Activated naive CD4-positive, alpha-beta T cell treated with anti-CD3 and anti-CD28 coated beads, Interleukin-2, amount 50 U/mL, for 24 hours (primary cell): ENCODE data around the gene FKBP10.
A peak's percentile ranks its signal among the peaks of the same experiment; 100 is the strongest.

ENCODE experiments used
- H3K27ac Mint-ChIP-seq: one replicate; pipeline ENCODE4 v1.8.0; 2021; ENCODE audit warnings: mild to moderate bottlenecking, mixed read lengths
- H3K27me3 Mint-ChIP-seq: one replicate; pipeline ENCODE4 v1.8.0; 2021; ENCODE audit warnings: mixed read lengths
- H3K36me3 Mint-ChIP-seq: one replicate; pipeline ENCODE4 v1.8.0; 2021; ENCODE audit warnings: mixed read lengths
- H3K4me1 Mint-ChIP-seq: one replicate; pipeline ENCODE4 v1.8.0; 2021; ENCODE audit warnings: mixed read lengths
- H3K4me3 Mint-ChIP-seq: one replicate; pipeline ENCODE4 v1.8.0; 2021; ENCODE audit warnings: mild to moderate bottlenecking, mixed read lengths
- H3K9me3 Mint-ChIP-seq: one replicate; pipeline ENCODE4 v1.8.0; 2021; ENCODE audit warnings: mixed read lengths

Gene FKBP10, protein sequence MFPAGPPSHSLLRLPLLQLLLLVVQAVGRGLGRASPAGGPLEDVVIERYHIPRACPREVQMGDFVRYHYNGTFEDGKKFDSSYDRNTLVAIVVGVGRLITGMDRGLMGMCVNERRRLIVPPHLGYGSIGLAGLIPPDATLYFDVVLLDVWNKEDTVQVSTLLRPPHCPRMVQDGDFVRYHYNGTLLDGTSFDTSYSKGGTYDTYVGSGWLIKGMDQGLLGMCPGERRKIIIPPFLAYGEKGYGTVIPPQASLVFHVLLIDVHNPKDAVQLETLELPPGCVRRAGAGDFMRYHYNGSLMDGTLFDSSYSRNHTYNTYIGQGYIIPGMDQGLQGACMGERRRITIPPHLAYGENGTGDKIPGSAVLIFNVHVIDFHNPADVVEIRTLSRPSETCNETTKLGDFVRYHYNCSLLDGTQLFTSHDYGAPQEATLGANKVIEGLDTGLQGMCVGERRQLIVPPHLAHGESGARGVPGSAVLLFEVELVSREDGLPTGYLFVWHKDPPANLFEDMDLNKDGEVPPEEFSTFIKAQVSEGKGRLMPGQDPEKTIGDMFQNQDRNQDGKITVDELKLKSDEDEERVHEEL

DNA sequence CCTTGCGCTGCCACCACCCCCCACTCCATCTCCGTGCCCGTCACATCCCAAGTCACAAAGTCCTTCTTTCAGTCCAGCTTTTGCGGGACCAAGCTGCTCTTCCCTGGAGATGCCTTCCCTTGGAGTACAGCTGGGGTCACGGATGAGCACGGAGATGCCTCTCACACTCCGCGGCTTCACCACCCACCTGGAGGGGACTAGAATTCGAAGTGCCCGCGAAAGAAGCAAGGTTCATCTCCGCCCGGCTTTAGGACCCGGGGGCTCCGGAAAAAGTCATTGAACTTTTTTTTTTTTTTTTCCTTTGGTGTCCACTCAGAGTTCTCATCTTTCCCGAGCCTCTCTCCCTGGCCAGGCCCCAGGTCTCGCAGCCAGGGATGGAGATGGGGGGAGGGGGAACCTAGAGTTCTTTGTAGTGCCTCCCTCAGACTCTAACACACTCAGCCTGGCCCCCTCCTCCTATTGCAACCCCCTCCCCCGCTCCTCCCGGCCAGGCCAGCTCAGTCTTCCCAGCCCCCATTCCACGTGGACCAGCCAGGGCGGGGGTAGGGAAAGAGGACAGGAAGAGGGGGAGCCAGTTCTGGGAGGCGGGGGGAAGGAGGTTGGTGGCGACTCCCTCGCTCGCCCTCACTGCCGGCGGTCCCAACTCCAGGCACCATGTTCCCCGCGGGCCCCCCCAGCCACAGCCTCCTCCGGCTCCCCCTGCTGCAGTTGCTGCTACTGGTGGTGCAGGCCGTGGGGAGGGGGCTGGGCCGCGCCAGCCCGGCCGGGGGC is at the start of gene FKBP10:
TSS of gene FKBP10 (plus strand) at position 624 of the 771 bp plus-strand sequence. CDS start at position 655, 31 bp downstream.
- H3K27ac Mint-ChIP-seq: peak within 1 kb of the TSS; percentile 88
- no peaks in the 10 kb centered on the region for H3K27me3 Mint-ChIP-seq
- H3K36me3 Mint-ChIP-seq: no peaks in the 10 kb centered on the region
- peak within 1 kb of the TSS; percentile 91 for H3K4me3 Mint-ChIP-seq
- H3K4me1 Mint-ChIP-seq: peaks cover 26% of the 10 kb centered on the region
- no peaks in the 10 kb centered on the region for H3K9me3 Mint-ChIP-seq

DNA sequence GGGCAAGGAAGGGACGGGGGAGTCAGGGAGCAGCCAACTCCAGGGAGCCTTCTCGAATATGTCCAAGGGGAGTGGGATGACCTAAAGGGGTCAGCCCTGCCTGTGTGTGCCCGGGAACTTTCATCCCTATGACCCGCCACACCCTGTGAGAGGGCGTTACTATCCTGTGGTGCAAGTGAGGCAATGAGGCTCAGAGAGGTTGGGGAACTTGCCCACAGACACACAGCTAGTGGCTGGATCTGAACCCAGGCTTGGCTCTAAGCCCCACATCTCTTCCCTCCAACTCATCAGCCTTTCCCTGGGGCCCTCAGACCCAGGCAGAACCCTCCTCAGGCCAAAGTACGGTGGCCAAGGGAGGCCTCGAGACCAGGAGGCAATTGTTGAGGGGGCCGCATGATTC is 49.5 kb upstream of the FKBP10 start:
- H3K27ac Mint-ChIP-seq: no peak overlapping the region
- H3K27me3 Mint-ChIP-seq: no peaks in the 10 kb centered on the region
- no peak overlapping the region for H3K4me3 Mint-ChIP-seq
- no peaks in the 10 kb centered on the region for H3K36me3 Mint-ChIP-seq
- no peaks in the 10 kb centered on the region for H3K9me3 Mint-ChIP-seq
- H3K4me1 Mint-ChIP-seq: no peaks in the 10 kb centered on the region

GRCh38 chr17:41766135-41766534 is 46.7 kb upstream of the FKBP10 start:
- Mint-ChIP-seq H3K4me1 (no peaks in the 10 kb centered on the region), H3K9me3 (no peaks in the 10 kb centered on the region), H3K27ac (no peak overlapping the region), H3K4me3 (no peak overlapping the region), H3K27me3 (no peaks in the 10 kb centered on the region), H3K36me3 (no peaks in the 10 kb centered on the region)

GRCh38 chr17:41767324-41768042 is 45.3 kb upstream of the FKBP10 start:
- H3K27me3 Mint-ChIP-seq: no peaks in the 10 kb centered on the region
- H3K9me3 Mint-ChIP-seq: no peaks in the 10 kb centered on the region
- H3K36me3 Mint-ChIP-seq: no peaks in the 10 kb centered on the region
- no peaks in the 10 kb centered on the region for H3K4me1 Mint-ChIP-seq
- H3K4me3 Mint-ChIP-seq: no peak overlapping the region
- no peak overlapping the region for H3K27ac Mint-ChIP-seq

GRCh38 chr17:41768682-41769288 is 44.0 kb upstream of the FKBP10 start:
- no peak overlapping the region for H3K27ac Mint-ChIP-seq
- no peaks in the 10 kb centered on the region for H3K9me3 Mint-ChIP-seq
- H3K36me3 Mint-ChIP-seq: no peaks in the 10 kb centered on the region
- H3K27me3 Mint-ChIP-seq: no peaks in the 10 kb centered on the region
- H3K4me3 Mint-ChIP-seq: no peak overlapping the region
- no peaks in the 10 kb centered on the region for H3K4me1 Mint-ChIP-seq

DNA sequence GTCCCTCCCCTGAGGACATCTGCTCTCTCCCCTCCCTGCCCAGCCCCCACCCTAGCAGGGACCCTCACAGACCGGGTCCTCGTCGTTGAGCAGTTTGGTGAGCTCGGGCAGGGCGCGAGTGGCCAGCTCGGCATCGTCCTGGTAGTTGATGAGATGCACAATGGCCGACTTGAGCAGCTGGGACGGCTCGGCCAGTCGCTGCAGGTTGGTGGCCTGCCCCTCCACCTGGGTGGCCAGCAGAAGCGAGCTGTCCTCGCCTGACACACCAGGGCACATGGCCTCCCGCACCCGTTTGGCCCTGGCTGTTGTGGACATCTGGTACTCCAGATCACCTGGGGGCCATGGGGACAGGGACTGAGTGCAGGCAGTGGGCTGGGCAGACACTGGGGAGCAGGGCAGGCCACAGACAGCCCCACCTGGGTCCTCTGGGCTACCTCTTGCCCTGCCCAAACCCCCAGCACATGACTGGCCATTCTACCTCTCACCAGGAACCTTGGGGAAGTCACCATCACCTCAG is 43.4 kb upstream of the FKBP10 start:
- Mint-ChIP-seq H3K27ac (no peak overlapping the region), H3K4me1 (no peaks in the 10 kb centered on the region), H3K36me3 (no peaks in the 10 kb centered on the region), H3K9me3 (no peaks in the 10 kb centered on the region), H3K27me3 (no peaks in the 10 kb centered on the region), H3K4me3 (no peak overlapping the region)

DNA sequence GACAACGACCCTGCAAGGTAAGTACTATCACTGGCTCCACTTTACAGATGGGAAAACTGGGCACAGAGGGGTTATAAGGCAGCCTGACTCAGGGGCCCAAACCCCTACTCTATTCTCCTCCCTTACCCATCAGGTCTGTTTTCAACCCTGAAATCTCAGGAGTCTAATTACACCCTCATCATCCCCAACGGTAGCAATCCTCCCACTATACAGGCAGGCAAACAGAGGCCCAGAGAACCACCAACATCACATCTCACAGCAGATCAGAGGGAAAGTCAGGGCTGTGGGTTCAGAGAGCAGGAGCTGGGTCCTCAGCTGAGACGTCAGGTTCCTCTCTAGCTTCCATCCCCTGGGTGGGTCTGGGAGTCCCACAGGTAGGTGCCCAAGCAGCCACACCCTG is 42.8 kb upstream of the FKBP10 start:
- H3K4me1 Mint-ChIP-seq: no peaks in the 10 kb centered on the region
- H3K27me3 Mint-ChIP-seq: no peaks in the 10 kb centered on the region
- H3K9me3 Mint-ChIP-seq: no peaks in the 10 kb centered on the region
- no peak overlapping the region for H3K27ac Mint-ChIP-seq
- H3K36me3 Mint-ChIP-seq: no peaks in the 10 kb centered on the region
- no peak overlapping the region for H3K4me3 Mint-ChIP-seq

GRCh38 chr17:41771389-41772206 is 41.2 kb upstream of the FKBP10 start:
- no peaks in the 10 kb centered on the region for H3K36me3 Mint-ChIP-seq
- no peak overlapping the region for H3K27ac Mint-ChIP-seq
- H3K9me3 Mint-ChIP-seq: no peaks in the 10 kb centered on the region
- H3K4me3 Mint-ChIP-seq: no peak overlapping the region
- H3K27me3 Mint-ChIP-seq: no peaks in the 10 kb centered on the region
- no peaks in the 10 kb centered on the region for H3K4me1 Mint-ChIP-seq

- H3K27me3 Mint-ChIP-seq: no peaks in the 10 kb centered on the region
- no peak overlapping the region for H3K4me3 Mint-ChIP-seq
- no peaks in the 10 kb centered on the region for H3K9me3 Mint-ChIP-seq
- H3K4me1 Mint-ChIP-seq: no peaks in the 10 kb centered on the region
- no peak overlapping the region for H3K27ac Mint-ChIP-seq
- no peaks in the 10 kb centered on the region for H3K36me3 Mint-ChIP-seq
Measured at GRCh38 chr17:41772218-41772585, 40.6 kb upstream of the FKBP10 start.

- Mint-ChIP-seq H3K27ac (no peak overlapping the region), H3K4me3 (no peak overlapping the region), H3K36me3 (no peaks in the 10 kb centered on the region), H3K9me3 (no peaks in the 10 kb centered on the region), H3K27me3 (no peaks in the 10 kb centered on the region), H3K4me1 (no peaks in the 10 kb centered on the region)
Measured at GRCh38 chr17:41772586-41773189, 40.1 kb upstream of the FKBP10 start.

DNA sequence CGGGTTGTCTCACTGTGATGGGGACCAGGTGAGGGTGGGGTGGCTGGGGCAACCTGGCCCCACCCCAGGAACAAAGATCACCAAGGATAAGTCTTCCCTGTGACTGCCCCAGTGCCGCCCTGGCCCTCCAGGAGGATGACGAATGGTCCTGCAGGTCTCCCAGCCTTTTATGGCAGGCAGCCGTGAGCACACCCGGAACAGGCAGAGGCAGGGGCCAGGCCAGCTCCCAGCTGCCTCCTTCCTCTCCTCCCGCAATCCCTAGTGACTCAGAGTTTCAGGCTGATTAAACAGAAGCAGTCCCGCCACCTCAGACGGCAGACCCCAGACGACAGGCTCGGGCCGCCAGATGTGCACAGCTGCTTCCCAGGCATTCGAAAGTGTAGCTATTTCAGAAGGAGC is 39.6 kb upstream of the FKBP10 start:
- H3K4me1 Mint-ChIP-seq: no peaks in the 10 kb centered on the region
- H3K27ac Mint-ChIP-seq: peak overlapping the region; percentile 77
- H3K4me3 Mint-ChIP-seq: no peak overlapping the region
- no peaks in the 10 kb centered on the region for H3K9me3 Mint-ChIP-seq
- no peaks in the 10 kb centered on the region for H3K27me3 Mint-ChIP-seq
- H3K36me3 Mint-ChIP-seq: no peaks in the 10 kb centered on the region

GRCh38 chr17:41773731-41774193 is 39.0 kb upstream of the FKBP10 start:
- no peaks in the 10 kb centered on the region for H3K9me3 Mint-ChIP-seq
- no peaks in the 10 kb centered on the region for H3K4me1 Mint-ChIP-seq
- no peaks in the 10 kb centered on the region for H3K27me3 Mint-ChIP-seq
- H3K4me3 Mint-ChIP-seq: no peak overlapping the region
- H3K36me3 Mint-ChIP-seq: no peaks in the 10 kb centered on the region
- no peak overlapping the region for H3K27ac Mint-ChIP-seq

- Mint-ChIP-seq H3K27me3 (no peaks in the 10 kb centered on the region), H3K36me3 (no peaks in the 10 kb centered on the region), H3K27ac (peak overlapping the region; percentile 41)
Measured at GRCh38 chr17:41775394-41776226, 37.2 kb upstream of the FKBP10 start.

More at GRCh38 chr17:41775394-41776226, 37.2 kb upstream of the FKBP10 start:
- Mint-ChIP-seq H3K4me3 (no peak overlapping the region), H3K9me3 (no peaks in the 10 kb centered on the region), H3K4me1 (no peaks in the 10 kb centered on the region)
